Upper lobe of left lung (tissue), 4 donors: Measurements from ENCODE around the gene TTC28.
"Not testable (repeated sequence)": the region's sequence is repeated elsewhere in the genome, so short reads cannot be mapped to it uniquely, and the experiment has no call there.

Experiments
- CTCF ChIP-seq, 6 experiments: fragments of 450-650 bp in 4 of 6; fragments of 200-600 bp in 2 of 6; sonication (generic) in 2 of 6; IDR thresholded peaks; one replicate each; pipeline ENCODE4 v1.5.1; 2016 to 2019; ENCODE audit warnings: antibody characterized with exemption in 6 of 6
- POLR2AphosphoS5 ChIP-seq, 2 donors: sonication (generic); formaldehyde crosslinking; IDR thresholded peaks; one replicate each; pipeline ENCODE4 v1.5.1; 2017; ENCODE audit warnings: antibody characterized with exemption in 2 of 2

DNA sequence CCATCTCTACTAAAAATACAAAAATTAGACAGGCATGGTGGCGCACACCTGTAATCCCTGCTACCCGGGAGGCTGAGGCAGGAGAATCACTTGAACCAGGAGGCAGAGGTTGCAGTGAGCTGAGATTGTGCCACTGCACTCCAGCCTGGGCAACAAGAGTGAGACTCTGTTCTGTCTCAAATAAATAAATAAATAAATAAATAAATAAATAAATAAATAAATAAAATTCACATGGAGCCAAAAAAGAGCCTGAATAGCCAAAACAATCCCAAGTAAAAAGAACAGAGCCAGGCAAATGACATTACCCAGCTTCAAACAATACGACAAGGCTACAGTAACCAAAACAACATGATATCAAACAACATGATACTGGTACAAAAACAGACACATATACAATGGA lies 110.7 kb downstream of the TTC28 start:
- not testable (repeated sequence) for TF ChIP-seq CTCF, POLR2AphosphoS5 (IDR thresholded peaks at IDR 0.05)
